Measurements from ENCODE around the gene HIPK2. TPM values are rescaled to one million over a fixed set of nuclear protein-coding genes. Genes with fewer than 3 reads are reported as not detected.

HIPK2 gene
- total RNA-seq, 2 donors from 2014 or later = 54.4 to 72.7 TPM

- intact Hi-C loops (cut with DNase I) = no loop called here
- TF ChIP-seq POLR2A (IDR thresholded peaks at IDR 0.05) = no peak
Measured at GRCh38 chr7:139804571-139804970, 26.8 kb upstream of the HIPK2 start.

GRCh38 chr7:139799586-139799985 is 21.8 kb upstream of the HIPK2 start:
- WGBS = 73% methylated on average over 2 of the region's 2 CpGs
- H3K27ac ChIP-seq = no peak overlapping the region
- no peaks in the 10 kb centered on the region for H3K9me3 ChIP-seq
- no peaks in the 10 kb centered on the region for H3K4me1 ChIP-seq (replicated peaks)
- H3K4me3 ChIP-seq = no peak overlapping the region
- TF ChIP-seq POLR2A (IDR thresholded peaks at IDR 0.05) (no peak), POLR2AphosphoS5 (IDR thresholded peaks at IDR 0.05) (no peak), CTCF (IDR thresholded peaks at IDR 0.05) (no peak)
- no peaks in the 10 kb centered on the region for H3K27me3 ChIP-seq (replicated peaks; ENCODE audit: insufficient read depth)
- no peaks in the 10 kb centered on the region for H3K36me3 ChIP-seq
- intact Hi-C loops (cut with DNase I) = no loop called here
- no peak for DNase-seq (ENCODE audit: low spot score)

More at GRCh38 chr7:139804571-139804970, 26.8 kb upstream of the HIPK2 start:
- 95% methylated on average over 1 of the region's 1 CpG for WGBS
- no peaks in the 10 kb centered on the region for H3K27me3 ChIP-seq (replicated peaks; ENCODE audit: insufficient read depth)
- no peak overlapping the region for H3K4me3 ChIP-seq
- H3K9me3 ChIP-seq = no peaks in the 10 kb centered on the region
- H3K27ac ChIP-seq = no peak overlapping the region
- H3K36me3 ChIP-seq = no peaks in the 10 kb centered on the region
- no peaks in the 10 kb centered on the region for H3K4me1 ChIP-seq (replicated peaks)
- DNase-seq (ENCODE audit: low spot score) = no peak

- WGBS = 91% methylated on average over 4 of the region's 4 CpGs
- TF ChIP-seq POLR2A (IDR thresholded peaks at IDR 0.05) (no peak), CTCF (IDR thresholded peaks at IDR 0.05) (no peak), POLR2AphosphoS5 (IDR thresholded peaks at IDR 0.05) (no peak)
- no peaks in the 10 kb centered on the region for H3K36me3 ChIP-seq
Measured at GRCh38 chr7:139798892-139799291, 21.1 kb upstream of the HIPK2 start.

GRCh38 chr7:139798221-139798620 is 20.4 kb upstream of the HIPK2 start:
- DNase-seq (ENCODE audit: low spot score) = no peak
- TF ChIP-seq POLR2AphosphoS5 (IDR thresholded peaks at IDR 0.05) = peak; percentile 16
- no peak for TF ChIP-seq POLR2A (IDR thresholded peaks at IDR 0.05)
- 35% methylated on average over 10 of the region's 10 CpGs for WGBS

More at GRCh38 chr7:139798892-139799291, 21.1 kb upstream of the HIPK2 start:
- Histone ChIP-seq H3K27me3 (replicated peaks; ENCODE audit: insufficient read depth) (no peaks in the 10 kb centered on the region), H3K4me1 (replicated peaks) (no peaks in the 10 kb centered on the region), H3K9me3 (no peaks in the 10 kb centered on the region), H3K4me3 (no peak overlapping the region), H3K27ac (no peak overlapping the region)
- intact Hi-C loops (cut with DNase I) = no loop called here
- DNase-seq (ENCODE audit: low spot score) = no peak

GRCh38 chr7:139797607-139798006 is 19.8 kb upstream of the HIPK2 start:
- DNase-seq (ENCODE audit: low spot score) = no peak
- Histone ChIP-seq H3K4me1 (replicated peaks) (no peaks in the 10 kb centered on the region), H3K36me3 (no peaks in the 10 kb centered on the region), H3K4me3 (no peak overlapping the region), H3K27me3 (replicated peaks; ENCODE audit: insufficient read depth) (no peaks in the 10 kb centered on the region), H3K27ac (no peak overlapping the region), H3K9me3 (no peaks in the 10 kb centered on the region)
- WGBS = 60% methylated on average over 2 of the region's 2 CpGs
- no peak for TF ChIP-seq POLR2AphosphoS5 (IDR thresholded peaks at IDR 0.05)
- TF ChIP-seq POLR2A (IDR thresholded peaks at IDR 0.05) = no peak
- no peak for TF ChIP-seq CTCF (IDR thresholded peaks at IDR 0.05)
- intact Hi-C loops (cut with DNase I) = no loop called here

More at GRCh38 chr7:139798221-139798620, 20.4 kb upstream of the HIPK2 start:
- H3K4me3 ChIP-seq = no peak overlapping the region
- intact Hi-C loops (cut with DNase I) = no loop called here
- no peaks in the 10 kb centered on the region for H3K9me3 ChIP-seq
- H3K36me3 ChIP-seq = no peaks in the 10 kb centered on the region
- H3K27ac ChIP-seq = no peak overlapping the region
- no peaks in the 10 kb centered on the region for H3K27me3 ChIP-seq (replicated peaks; ENCODE audit: insufficient read depth)
- no peaks in the 10 kb centered on the region for H3K4me1 ChIP-seq (replicated peaks)

GRCh38 chr7:139791316-139791715 is 13.5 kb upstream of the HIPK2 start:
- Histone ChIP-seq H3K27me3 (replicated peaks; ENCODE audit: insufficient read depth) (no peaks in the 10 kb centered on the region), H3K9me3 (no peaks in the 10 kb centered on the region), H3K27ac (no peak overlapping the region), H3K4me1 (replicated peaks) (no peaks in the 10 kb centered on the region), H3K4me3 (no peak overlapping the region), H3K36me3 (no peaks in the 10 kb centered on the region)
- no peak for TF ChIP-seq CTCF (IDR thresholded peaks at IDR 0.05)
- TF ChIP-seq POLR2A (IDR thresholded peaks at IDR 0.05) = no peak
- no peak for TF ChIP-seq POLR2AphosphoS5 (IDR thresholded peaks at IDR 0.05)
- WGBS = 94% methylated on average over 7 of the region's 7 CpGs
- intact Hi-C loops (cut with DNase I) = no loop called here
- DNase-seq (ENCODE audit: low spot score) = no peak
